ENCODE data around the gene KSR1. TPM values are rescaled to one million over a fixed set of nuclear protein-coding genes. Genes with fewer than 3 reads are reported as not detected.

Gene KSR1
- total and polyA plus RNA-seq, 10 of the 15 experiments (the other 5 are each of a cell fraction or from before 2014, with no cell fraction given): 0.97 to 66.6 (median 22.9) TPM

- TF ChIP-seq ZNF384 (IDR thresholded peaks at IDR 0.05; ENCODE audit: borderline replicate concordance, low read depth, low read length): no peak
- no peak for TF ChIP-seq MEF2A (IDR thresholded peaks at IDR 0.05; ENCODE audit: insufficient read depth, low read depth, low read length)
- TF ChIP-seq GATAD2B (conservative IDR thresholded peaks at IDR 0.05; ENCODE audit: low read depth): no peak
- no peak for TF ChIP-seq NR2C2 (IDR thresholded peaks at IDR 0.05; ENCODE audit: borderline replicate concordance, control insufficient read depth, insufficient read length, low read depth)
- TF ChIP-seq KAT2A (conservative IDR thresholded peaks at IDR 0.05; ENCODE audit: control insufficient read depth, low read depth, low read length): no peak
- no peak for TF ChIP-seq NFIC (IDR thresholded peaks at IDR 0.05; ENCODE audit: low read depth, low read length)
- no peak for TF ChIP-seq MXI1 (IDR thresholded peaks at IDR 0.05; ENCODE audit: low read depth, low read length)
- no peak for TF ChIP-seq JUNB (IDR thresholded peaks at IDR 0.05)
- TF ChIP-seq STAT1 (conservative IDR thresholded peaks at IDR 0.05): no peak
- no peak for TF ChIP-seq SIX5 (IDR thresholded peaks at IDR 0.05; ENCODE audit: low read depth, low read length, severe bottlenecking)
- no peak for TF ChIP-seq SREBF1 (IDR thresholded peaks at IDR 0.05; ENCODE audit: low read length)
- TF ChIP-seq POU2F2 (IDR thresholded peaks at IDR 0.05; ENCODE audit: borderline replicate concordance, low read depth, low read length): no peak
Measured at GRCh38 chr17:27590864-27591263, 134.6 kb downstream of the KSR1 start (continued).

- intact Hi-C loops (cut with micrococcal nuclease; ENCODE audit: unreplicated experiment) (no loop called here), in situ Hi-C loops (cut with MboI) (no loop called here)
- POLR2A ChIA-PET: no interaction called here
- Histone ChIP-seq H3K9me3 (replicated peaks; ENCODE audit: control insufficient read depth, insufficient read depth, low read length) (no peaks in the 10 kb centered on the region), H3K27ac (ENCODE audit: control insufficient read depth, insufficient read depth) (no peak overlapping the region), H4K20me1 (ENCODE audit: control insufficient read depth, insufficient read depth) (no peaks in the 10 kb centered on the region), H3K79me2 (ENCODE audit: control insufficient read depth, insufficient read depth, low read length) (no peaks in the 10 kb centered on the region), H3K27me3 (replicated peaks in 1 of 2; ENCODE audit: control insufficient read depth in 2 of 2, insufficient read depth in 2 of 2, low read length in 1 of 2) (no peaks in the 10 kb centered on the region), H3K36me3 (ENCODE audit: control insufficient read depth in 2 of 2, insufficient read depth in 2 of 2, low read length in 1 of 2) (peaks cover 6 to 34% of the 10 kb centered on the region in 2 experiments; a peak in 3 of 4 replicates), H3K4me1 (ENCODE audit: control insufficient read depth, insufficient read depth, low read length) (no peaks in the 10 kb centered on the region), H3K4me2 (ENCODE audit: control insufficient read depth, insufficient read depth) (no peak overlapping the region), H3K4me3 (no peak overlapping the region), H2AFZ (ENCODE audit: control insufficient read depth, low read depth, low read length) (no peak overlapping the region), H3K9ac (ENCODE audit: control insufficient read depth, insufficient read depth, low read length) (no peak overlapping the region)
- DNase-seq (ENCODE audit: low read depth, low spot score): no peak
- WGBS (ENCODE audit: insufficient coverage, insufficient replicate concordance, low lambda C conversion rate, missing lambda C conversion rate): 64% methylated on average over 3 of the region's 3 CpGs
- RAD21 ChIA-PET (ENCODE audit: unreplicated experiment): no interaction called here
- CTCF ChIA-PET: interaction anchor here (1.5 to 4.6 kb wide), 2 partner anchors 8 to 47 kb away, joined by 3 to 28 read pairs; no protein-coding TSS in a partner anchor
- SMC1A ChIA-PET (ENCODE audit: uncharacterized antibody, unreplicated experiment): no interaction called here
- no peak for ATAC-seq
- no peak for TF ChIP-seq ZNF24 (IDR thresholded peaks at IDR 0.05)
- TF ChIP-seq TCF7 (IDR thresholded peaks at IDR 0.05; ENCODE audit: borderline replicate concordance): no peak
- no peak for TF ChIP-seq NKRF (conservative IDR thresholded peaks at IDR 0.05)
- TF ChIP-seq KDM1A (IDR thresholded peaks at IDR 0.05; ENCODE audit: borderline replicate concordance): no peak
- TF ChIP-seq NFYB (IDR thresholded peaks at IDR 0.05; ENCODE audit: insufficient read depth, low read depth, low read length): no peak
- no peak for TF ChIP-seq PBX3 (IDR thresholded peaks at IDR 0.05; ENCODE audit: insufficient replicate concordance, low read depth, low read length)
- no peak for FAIRE-seq
- BruUV-seq (replicated peaks): no TSS peak
Measured at GRCh38 chr17:27591986-27592385, 135.7 kb downstream of the KSR1 start.

Measured in GM12878 (cell line).